Iris pigment epithelial cell (primary cell): ENCODE measurements around the gene GPANK1.

Source experiments
- DNase-seq: peaks from one replicate; pipeline ENCODE4 v3.0.0-alpha.2; 2011; ENCODE audit warnings: low read depth

The GPANK1 gene

DNA sequence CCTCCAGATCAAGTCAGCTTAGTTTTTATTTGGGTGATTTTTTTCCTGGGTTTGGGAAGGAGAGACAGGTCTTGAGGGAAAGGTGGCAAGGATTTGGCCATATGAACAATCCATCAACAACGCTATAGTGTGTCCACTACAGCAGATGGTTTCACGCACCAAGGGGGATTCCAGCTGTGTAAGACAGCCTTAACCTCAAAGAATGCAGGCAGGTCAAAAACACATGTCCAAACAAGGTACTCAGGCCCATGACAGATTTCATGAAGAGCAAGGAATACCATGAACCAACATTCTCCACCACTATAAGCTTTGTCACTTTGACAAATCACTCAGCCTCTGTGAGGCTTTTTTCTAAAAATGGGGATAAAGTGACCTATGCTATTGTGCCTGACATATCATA lies 47.8 kb downstream of the GPANK1 start:
- DNase-seq, result no peak

DNA sequence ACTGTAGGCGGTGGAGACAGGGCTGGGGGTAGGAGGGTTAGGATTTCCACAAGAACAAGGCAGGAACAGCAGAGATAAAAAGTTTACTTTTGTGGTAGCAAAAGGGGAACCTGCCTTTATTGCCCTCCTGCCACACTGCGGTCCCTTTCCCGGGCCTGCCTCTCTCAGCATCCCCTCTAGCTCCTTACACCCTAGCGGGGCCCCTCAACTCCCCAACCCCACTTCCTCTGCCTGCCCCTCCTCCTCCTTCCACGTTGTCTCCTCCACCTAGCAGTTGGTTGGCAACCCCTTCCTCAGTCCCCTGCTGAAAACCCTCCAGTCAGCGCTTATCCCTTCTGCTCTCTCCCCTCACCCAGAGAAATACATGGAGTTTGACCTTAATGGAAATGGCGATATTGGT lies 49.0 kb downstream of the GPANK1 start:
- DNase-seq, result no peak

DNA sequence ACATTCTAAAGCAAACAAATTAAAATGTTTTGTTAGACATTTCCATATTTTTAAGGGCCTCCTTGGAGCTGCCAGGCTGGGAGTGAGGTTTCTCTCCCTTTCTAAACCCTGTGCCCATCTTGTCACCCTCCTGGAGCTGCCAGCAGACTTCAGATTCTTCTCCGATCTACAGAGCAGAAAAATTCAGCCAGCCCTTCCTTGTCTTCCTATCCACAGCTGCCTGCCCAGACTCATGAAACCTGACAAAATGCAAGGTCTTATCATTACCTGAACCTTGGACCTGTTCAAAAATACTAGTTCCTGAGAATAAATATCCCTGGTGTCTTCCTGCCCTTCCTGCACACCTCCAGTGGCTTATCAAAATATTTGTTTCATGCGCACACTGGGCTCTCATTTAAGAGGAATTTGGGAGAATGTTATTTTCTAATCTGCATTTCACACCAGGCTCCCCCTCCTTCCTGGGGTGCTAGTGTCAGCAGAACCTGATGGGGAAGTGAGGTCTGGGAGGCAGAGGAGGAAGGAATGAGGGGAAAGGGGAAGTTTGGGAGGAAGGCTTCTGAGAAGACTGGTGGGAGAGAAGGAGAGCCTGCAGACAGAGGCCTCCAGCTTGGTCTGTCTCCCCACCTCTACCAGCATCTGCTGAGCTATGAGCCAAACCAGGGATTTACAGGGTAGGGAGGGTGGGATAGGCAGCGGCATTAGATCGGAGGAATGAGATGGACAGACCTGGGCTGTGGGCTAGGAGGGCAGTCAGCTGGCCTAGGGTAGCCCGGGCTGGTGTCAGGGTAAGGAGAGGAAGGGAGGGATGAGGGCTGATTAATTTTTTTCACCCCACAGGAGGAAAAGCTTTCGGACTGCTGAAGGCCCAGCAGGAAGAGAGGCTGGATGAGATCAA lies 49.9 kb downstream of the GPANK1 start, which contains the start of gene AIF1:
AIF1 (plus strand) TSS at position 551 of the 895 bp plus-strand sequence; CDS start at position 647, 96 bp downstream.
- no peak for DNase-seq

DNA sequence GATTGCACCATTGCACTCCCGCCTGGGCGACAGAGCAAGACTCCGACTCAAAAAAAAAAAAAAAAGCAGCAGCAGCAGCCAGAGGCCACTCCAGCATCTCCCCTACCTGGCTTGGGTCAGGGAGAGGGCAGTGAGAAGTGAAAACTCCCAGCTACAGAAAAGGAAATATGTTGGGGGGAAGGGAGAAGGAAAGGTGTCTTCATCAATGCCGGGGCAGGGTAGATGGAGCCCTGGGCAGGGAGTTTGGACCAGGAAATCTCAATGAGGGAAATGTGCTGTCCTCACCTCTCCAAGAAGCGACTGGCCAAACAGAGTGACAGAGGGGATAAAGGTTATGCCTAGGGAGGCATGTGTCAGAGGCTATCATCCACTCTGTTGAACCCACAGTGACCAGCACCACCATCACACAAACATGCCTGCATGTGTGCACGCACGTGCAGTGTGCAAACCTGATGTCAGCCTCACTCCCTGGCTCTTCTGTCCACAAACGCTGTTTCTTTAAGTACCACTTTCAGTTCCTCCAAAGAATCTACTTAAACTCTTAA lies 50.6 kb downstream of the GPANK1 start:
- no peak for DNase-seq
